G401 (cell line): ENCODE data around the gene AP3S2. TPM values are rescaled to one million over a fixed set of nuclear protein-coding genes. Genes with fewer than 3 reads are reported as not detected.
"Not testable (repeated sequence)": the region's sequence is repeated elsewhere in the genome, so short reads cannot be mapped to it uniquely, and the experiment has no call there.

Experiments
- DNase-seq: peaks from one replicate; pipeline ENCODE4 v3.0.0-alpha.2; 2015; ENCODE audit warnings: low spot score
- in situ Hi-C: cut with HindIII; loops from 2 replicates; pipeline ENCODE4 v1.10.0; 2016; ENCODE audit warnings: low sequenced_read_pairs, mixed read lengths
- total RNA-seq: library from RNA; depleted of rRNA; stranded (reverse); fragments of >200 nt; shearing (Covaris generic); gene quantifications from 2 replicates; pipeline ENCODE4 v1.2.3, GENCODE V29; 2014; rRNA removed

Gene AP3S2
- total RNA-seq, 1 experiment from 2014 or later: 32.3 TPM

GRCh38 chr15:89790661-89791060, 103.1 kb downstream of the AP3S2 start:
- in situ Hi-C loops: no loop called here
- DNase-seq: no peak

- DNase-seq: no peak
- in situ Hi-C loops: no loop called here
Observed at GRCh38 chr15:89790206-89790605, 103.6 kb downstream of the AP3S2 start.

- DNase-seq, in situ Hi-C loops: not testable (repeated sequence)
Observed at GRCh38 chr15:89788585-89788984, 105.2 kb downstream of the AP3S2 start.

- in situ Hi-C loops: no loop called here
- no peak for DNase-seq
Observed at GRCh38 chr15:89787944-89788343, 105.8 kb downstream of the AP3S2 start.

- DNase-seq: no peak
- in situ Hi-C loops: no loop called here
Observed at GRCh38 chr15:89785774-89786140, 108.0 kb downstream of the AP3S2 start.

GRCh38 chr15:89785064-89785773, 108.6 kb downstream of the AP3S2 start:
- in situ Hi-C loops: no loop called here
- DNase-seq: no peak

GRCh38 chr15:89784686-89784960, 109.2 kb downstream of the AP3S2 start:
- in situ Hi-C loops: no loop called here
- no peak for DNase-seq

GRCh38 chr15:89783861-89784685, 109.7 kb downstream of the AP3S2 start:
- no peak for DNase-seq
- in situ Hi-C loops: no loop called here

- in situ Hi-C loops: no loop called here
- DNase-seq: no peak
Observed at GRCh38 chr15:89783111-89783860, 110.5 kb downstream of the AP3S2 start.

GRCh38 chr15:89782619-89782950, 111.2 kb downstream of the AP3S2 start:
- DNase-seq, in situ Hi-C loops: not testable (repeated sequence)

- in situ Hi-C loops: no loop called here
- no peak for DNase-seq
Observed at GRCh38 chr15:89781891-89782618, 111.7 kb downstream of the AP3S2 start.

GRCh38 chr15:89781055-89781454, 112.7 kb downstream of the AP3S2 start:
- in situ Hi-C loops: no loop called here
- DNase-seq: no peak

- in situ Hi-C loops: no loop called here
- DNase-seq: no peak
Observed at GRCh38 chr15:89780601-89781000, 113.2 kb downstream of the AP3S2 start.

Other genes starting within 250 kb of the AP3S2 start
- 19.6 and 21.5 TPM in 2 replicates for gene KIF7, start 238.5 kb downstream of the AP3S2 start, total RNA-seq
- gene PLIN1, start 214.6 kb downstream of the AP3S2 start, total RNA-seq: 0.07 TPM in 1 of 2 replicates, not detected in the other
- gene PEX11A, start 203.2 kb downstream of the AP3S2 start, total RNA-seq: 4.1 and 11.0 TPM in 2 replicates
- 0.25 and 0.64 TPM in 2 replicates for gene WDR93, start 203.2 kb downstream of the AP3S2 start, total RNA-seq
- gene MESP1, start 142.7 kb downstream of the AP3S2 start, total RNA-seq: not detected in 2 replicates
- gene MESP2, start 117.7 kb downstream of the AP3S2 start, total RNA-seq: not detected in 2 replicates
- gene ANPEP, start 79.1 kb downstream of the AP3S2 start, total RNA-seq: not detected in 2 replicates
- gene ARPIN, start 19.0 kb upstream of the AP3S2 start, total RNA-seq: 5.3 and 7.0 TPM in 2 replicates
- gene ZNF710, start 107.3 kb upstream of the AP3S2 start, total RNA-seq: 7.6 and 9.0 TPM in 2 replicates
- 46.2 and 52.9 TPM in 2 replicates for gene IDH2, start 208.5 kb upstream of the AP3S2 start, total RNA-seq